ENCODE data around the gene POLR2F. TPM values are rescaled to one million over a fixed set of nuclear protein-coding genes. Genes with fewer than 3 reads are reported as not detected.

Gene POLR2F
- total RNA-seq, 1 donor from 2014 or later: 99.6 TPM

DNA sequence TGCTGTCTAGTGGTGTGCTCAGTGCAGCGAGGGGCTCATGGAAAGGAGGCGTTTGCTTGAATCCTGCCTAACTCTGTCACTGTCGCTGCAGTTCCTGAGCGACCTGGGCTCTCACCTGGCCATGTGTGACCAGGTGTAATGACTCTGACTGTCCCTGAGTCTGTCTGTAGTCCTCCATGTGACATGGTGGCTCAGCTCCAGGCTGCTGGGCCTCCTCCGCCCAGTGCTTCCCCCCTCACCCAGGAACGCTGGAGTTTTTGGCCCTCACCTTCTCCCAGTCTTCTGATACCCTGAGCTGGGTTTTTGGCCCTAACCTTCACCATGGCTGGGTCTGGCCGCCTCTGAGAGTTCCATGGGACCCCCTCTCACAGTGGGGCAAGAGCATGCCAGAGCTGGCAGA, 27.1 kb upstream of the POLR2F start:
- no peak for DNase-seq (ENCODE audit: extremely low spot score, unreplicated experiment)
- H3K4me3 Mint-ChIP-seq: no peak overlapping the region
- no peaks in the 10 kb centered on the region for H3K4me1 Mint-ChIP-seq (ENCODE audit: unreplicated experiment)
- no peaks in the 10 kb centered on the region for H3K27me3 Mint-ChIP-seq
- no peak for TF ChIP-seq CTCF (conservative IDR thresholded peaks at IDR 0.05)
- no peak overlapping the region for H3K27ac Mint-ChIP-seq
- no peaks in the 10 kb centered on the region for H3K9me3 Mint-ChIP-seq
- peaks cover 11% of the 10 kb centered on the region for H3K36me3 Mint-ChIP-seq

DNA sequence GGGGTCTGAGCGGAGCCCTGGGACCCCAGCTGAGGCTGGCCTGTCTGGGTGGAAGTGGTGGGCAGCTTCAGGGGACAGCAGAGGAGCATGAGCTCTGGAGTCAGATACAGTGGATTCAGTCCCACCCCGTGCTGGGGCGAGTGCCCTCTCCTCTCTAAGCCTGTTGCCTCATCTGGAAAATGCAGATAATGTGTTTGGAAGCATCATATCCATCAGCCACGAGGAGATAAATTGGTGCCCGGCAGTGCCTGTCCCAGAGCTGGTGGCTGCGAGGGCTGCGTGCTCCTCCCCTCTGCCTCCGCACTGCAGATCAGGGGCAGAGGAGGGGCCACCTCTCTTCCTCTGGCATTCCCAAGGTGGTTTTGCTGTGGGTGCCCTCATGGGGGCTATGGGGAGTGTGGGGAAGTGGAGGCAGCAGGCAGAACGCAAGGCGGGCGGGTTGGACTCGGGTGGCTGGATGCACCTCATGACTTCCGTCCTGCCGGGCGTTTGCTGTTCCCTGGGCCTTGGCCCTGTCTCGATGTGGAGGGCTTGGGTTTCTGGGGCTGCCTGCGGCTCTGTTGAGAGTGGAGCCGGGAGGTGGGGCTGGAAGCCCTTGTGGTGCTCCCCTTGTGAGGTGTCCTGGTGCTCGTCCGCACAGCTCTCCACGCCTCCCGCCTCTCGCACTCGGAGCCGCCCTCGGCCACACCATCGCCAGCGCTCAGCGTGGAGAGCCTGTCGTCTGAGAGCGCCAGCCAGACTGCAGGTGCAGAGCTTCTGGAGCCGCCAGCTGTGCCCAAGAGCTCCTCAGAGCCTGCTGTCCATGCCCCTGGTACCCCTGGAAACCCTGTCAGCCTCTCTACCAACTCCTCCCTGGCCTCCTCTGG, 26.5 kb upstream of the POLR2F start:
- H3K27ac Mint-ChIP-seq: no peak overlapping the region
- H3K9me3 Mint-ChIP-seq: no peaks in the 10 kb centered on the region
- H3K4me3 Mint-ChIP-seq: no peak overlapping the region
- no peak for TF ChIP-seq CTCF (conservative IDR thresholded peaks at IDR 0.05)
- peaks cover 7% of the 10 kb centered on the region for H3K36me3 Mint-ChIP-seq
- peaks cover 3% of the 10 kb centered on the region for H3K4me1 Mint-ChIP-seq (ENCODE audit: unreplicated experiment)
- no peaks in the 10 kb centered on the region for H3K27me3 Mint-ChIP-seq
- no peak for DNase-seq (ENCODE audit: extremely low spot score, unreplicated experiment)

GRCh38 chr22:37927637-37927936, 25.9 kb upstream of the POLR2F start:
- Mint-ChIP-seq H3K4me3 (no peak overlapping the region), H3K27me3 (no peaks in the 10 kb centered on the region), H3K27ac (no peak overlapping the region), H3K4me1 (ENCODE audit: unreplicated experiment) (peaks cover 4% of the 10 kb centered on the region), H3K36me3 (peaks cover 7% of the 10 kb centered on the region), H3K9me3 (no peaks in the 10 kb centered on the region)
- TF ChIP-seq CTCF (conservative IDR thresholded peaks at IDR 0.05): no peak
- no peak for DNase-seq (ENCODE audit: extremely low spot score, unreplicated experiment)

- H3K4me3 Mint-ChIP-seq: no peak overlapping the region
- peaks cover 18% of the 10 kb centered on the region for H3K4me1 Mint-ChIP-seq (ENCODE audit: unreplicated experiment)
- H3K36me3 Mint-ChIP-seq: peaks cover 4% of the 10 kb centered on the region
- H3K27ac Mint-ChIP-seq: no peak overlapping the region
- no peaks in the 10 kb centered on the region for H3K9me3 Mint-ChIP-seq
- H3K27me3 Mint-ChIP-seq: no peaks in the 10 kb centered on the region
- TF ChIP-seq CTCF (conservative IDR thresholded peaks at IDR 0.05): no peak
- no peak for DNase-seq (ENCODE audit: extremely low spot score, unreplicated experiment)
Measured at GRCh38 chr22:37929390-37929789, 24.1 kb upstream of the POLR2F start.

DNA sequence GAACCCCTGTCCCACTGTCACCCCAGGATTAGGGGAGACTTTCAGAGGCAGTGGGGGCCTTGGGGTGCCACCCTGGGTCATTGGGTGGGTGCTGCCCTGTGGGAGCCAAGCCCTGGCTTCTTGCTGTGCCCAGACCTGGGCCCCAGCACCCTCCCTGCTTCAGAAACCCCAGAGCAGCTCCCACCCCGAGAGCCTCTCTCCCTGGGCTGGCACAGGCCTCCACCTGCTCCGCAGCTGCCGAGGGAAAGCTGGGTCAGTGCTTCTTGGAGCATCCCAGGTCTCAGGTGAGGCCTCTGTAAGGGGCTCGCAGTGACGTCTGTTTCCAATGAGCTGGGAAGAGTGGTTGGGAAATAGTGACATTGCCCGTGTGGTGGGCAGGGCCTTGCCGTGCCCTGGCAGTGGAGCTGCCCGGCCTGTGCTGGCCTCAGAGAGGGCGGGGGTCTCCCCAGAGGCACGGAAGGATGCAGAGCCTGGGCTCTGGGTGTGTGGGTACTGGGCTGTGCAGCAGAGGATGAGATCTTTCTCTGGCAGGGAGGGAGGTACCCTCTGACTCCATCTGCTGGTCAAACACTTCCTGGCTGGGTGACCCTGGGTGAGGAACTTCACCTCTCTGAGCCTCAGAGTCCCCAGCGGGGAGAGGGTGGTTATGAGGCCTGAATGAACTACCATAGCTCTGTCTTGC, 23.1 kb upstream of the POLR2F start:
- Mint-ChIP-seq H3K27me3 (no peaks in the 10 kb centered on the region), H3K9me3 (no peaks in the 10 kb centered on the region), H3K36me3 (peaks cover 4% of the 10 kb centered on the region), H3K4me3 (no peak overlapping the region), H3K27ac (peak overlapping the region; percentile 26), H3K4me1 (ENCODE audit: unreplicated experiment) (peaks cover 18% of the 10 kb centered on the region)
- no peak for DNase-seq (ENCODE audit: extremely low spot score, unreplicated experiment)
- peak; percentile 42 for TF ChIP-seq CTCF (conservative IDR thresholded peaks at IDR 0.05)
